ENCODE data around the gene UXS1. TPM values are rescaled to one million over a fixed set of nuclear protein-coding genes. Genes with fewer than 3 reads are reported as not detected.

UXS1 gene
- total and polyA plus RNA-seq, 2 of the 8 experiments (the other 6 are each of a cell fraction or from before 2014, with no cell fraction given), result 44.5 to 63.4 TPM

GRCh38 chr2:106147159-106147558, 46.9 kb downstream of the UXS1 start (continued):
- TF ChIP-seq EP300 (IDR thresholded peaks at IDR 0.05; ENCODE audit: borderline replicate concordance in 1 of 2, low read depth in 2 of 2, low read length in 2 of 2), result no peak

All from H1 (cell line).